Measurements from ENCODE around the gene PIN1. TPM values are rescaled to one million over a fixed set of nuclear protein-coding genes. Genes with fewer than 3 reads are reported as not detected.
"Not testable (repeated sequence)": the region's sequence is repeated elsewhere in the genome, so short reads cannot be mapped to it uniquely, and the experiment has no call there.

PIN1 gene
- total RNA-seq, 3 donors from 2014 or later (not counting 1 experiment from before 2014, with no cell fraction given): 68.3 to 82.6 (median 74.8) TPM

DNA sequence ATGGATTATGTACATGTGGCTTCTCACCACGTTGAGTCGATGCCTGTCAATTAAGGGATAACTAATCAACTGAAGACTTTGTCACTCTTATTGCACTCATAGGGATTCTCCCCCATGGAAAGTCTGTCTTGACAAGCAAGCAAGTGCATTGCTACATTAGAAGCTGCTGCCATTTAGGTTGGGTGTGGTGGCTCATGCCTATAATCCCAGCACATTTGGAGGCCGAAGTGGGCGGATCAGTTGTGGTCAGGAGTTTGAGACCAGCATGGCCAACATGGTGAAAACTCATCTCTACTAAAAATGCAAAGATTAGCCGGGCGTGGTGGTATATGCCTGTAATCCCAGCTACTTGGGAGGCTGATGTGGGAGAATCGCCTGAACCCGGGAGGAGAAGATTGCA, 48.3 kb upstream of the PIN1 start:
- ATAC-seq: no peak
- Mint-ChIP-seq H3K27ac (peak overlapping the region; percentile 93 to 95), H3K4me1 (peaks cover 12 to 43% of the 10 kb centered on the region in 2 donors), H3K36me3 (no peaks in the 10 kb centered on the region), H3K9me3 (no peaks in the 10 kb centered on the region), H3K27me3 (ENCODE audit: low read depth in 2 of 2) (no peaks in the 10 kb centered on the region), H3K4me3 (peak overlapping the region; percentile 72)
- intact Hi-C loops (cut with micrococcal nuclease): loop anchor here (5.0 kb wide), 1 partner anchor 50 kb away; the partner anchor contains the start of gene PIN1
- no peak overlapping the region for H3K4me3 ChIP-seq (ENCODE audit: low read length)
- 95% methylated on average over 8 of the region's 8 CpGs for WGBS (ENCODE audit: insufficient coverage)
- TF ChIP-seq, protein P1, sequence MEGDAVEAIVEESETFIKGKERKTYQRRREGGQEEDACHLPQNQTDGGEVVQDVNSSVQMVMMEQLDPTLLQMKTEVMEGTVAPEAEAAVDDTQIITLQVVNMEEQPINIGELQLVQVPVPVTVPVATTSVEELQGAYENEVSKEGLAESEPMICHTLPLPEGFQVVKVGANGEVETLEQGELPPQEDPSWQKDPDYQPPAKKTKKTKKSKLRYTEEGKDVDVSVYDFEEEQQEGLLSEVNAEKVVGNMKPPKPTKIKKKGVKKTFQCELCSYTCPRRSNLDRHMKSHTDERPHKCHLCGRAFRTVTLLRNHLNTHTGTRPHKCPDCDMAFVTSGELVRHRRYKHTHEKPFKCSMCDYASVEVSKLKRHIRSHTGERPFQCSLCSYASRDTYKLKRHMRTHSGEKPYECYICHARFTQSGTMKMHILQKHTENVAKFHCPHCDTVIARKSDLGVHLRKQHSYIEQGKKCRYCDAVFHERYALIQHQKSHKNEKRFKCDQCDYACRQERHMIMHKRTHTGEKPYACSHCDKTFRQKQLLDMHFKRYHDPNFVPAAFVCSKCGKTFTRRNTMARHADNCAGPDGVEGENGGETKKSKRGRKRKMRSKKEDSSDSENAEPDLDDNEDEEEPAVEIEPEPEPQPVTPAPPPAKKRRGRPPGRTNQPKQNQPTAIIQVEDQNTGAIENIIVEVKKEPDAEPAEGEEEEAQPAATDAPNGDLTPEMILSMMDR (IDR thresholded peaks at IDR 0.05): no peak
- DNase-seq: no peak
- H3K4me1 ChIP-seq (ENCODE audit: control insufficient read depth, insufficient read depth, low read length): peaks cover 21% of the 10 kb centered on the region
- no peak overlapping the region for H3K27ac ChIP-seq (ENCODE audit: low read length)
- no peaks in the 10 kb centered on the region for H3K36me3 ChIP-seq (ENCODE audit: control insufficient read depth, insufficient read depth, low read length)
- no peaks in the 10 kb centered on the region for H3K9me3 ChIP-seq (ENCODE audit: control insufficient read depth, insufficient read depth, low read length)
- no peaks in the 10 kb centered on the region for H3K27me3 ChIP-seq (ENCODE audit: control insufficient read depth, insufficient read depth, low read length)

- DNase-seq; H3K4me3 Mint-ChIP-seq; H3K36me3 Mint-ChIP-seq; H3K27ac Mint-ChIP-seq; H3K27ac ChIP-seq (ENCODE audit: low read length); H3K9me3 Mint-ChIP-seq; ATAC-seq; H3K4me3 ChIP-seq (ENCODE audit: low read length); H3K27me3 ChIP-seq (ENCODE audit: control insufficient read depth, insufficient read depth, low read length); H3K9me3 ChIP-seq (ENCODE audit: control insufficient read depth, insufficient read depth, low read length); H3K27me3 Mint-ChIP-seq (ENCODE audit: low read depth in 2 of 2); H3K36me3 ChIP-seq (ENCODE audit: control insufficient read depth, insufficient read depth, low read length): not testable (repeated sequence)
- H3K4me1 ChIP-seq (ENCODE audit: control insufficient read depth, insufficient read depth, low read length): peaks cover 28% of the 10 kb centered on the region
- 98% methylated on average over 13 of the region's 13 CpGs for WGBS (ENCODE audit: insufficient coverage)
- H3K4me1 Mint-ChIP-seq: peaks cover 18 to 55% of the 10 kb centered on the region in 2 donors
- intact Hi-C loops (cut with micrococcal nuclease): loop anchor here (5.0 kb wide), 1 partner anchor 49 kb away; the partner anchor contains the start of gene PIN1
These were observed 46.5 kb upstream of the PIN1 start for GRCh38 chr19:9788604-9789003.

DNA sequence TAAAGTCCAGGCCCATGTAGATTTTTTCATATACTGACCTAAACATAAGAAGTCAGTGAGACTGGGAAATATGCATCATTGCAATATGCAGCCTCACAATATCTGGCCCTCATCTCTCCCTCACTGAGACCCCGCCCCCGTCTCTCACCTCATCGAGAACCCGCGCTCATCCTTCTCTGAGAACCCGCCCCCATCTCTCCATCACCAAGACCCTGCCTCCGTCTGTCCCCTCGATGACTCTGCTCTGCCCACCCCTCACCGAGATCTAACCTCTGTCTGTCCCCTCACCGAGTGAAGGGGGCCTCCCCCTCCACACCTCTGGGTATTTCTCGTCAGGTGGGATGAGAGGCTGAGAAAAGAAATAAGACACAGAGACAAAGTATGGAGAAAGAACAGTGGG, 46.1 kb upstream of the PIN1 start:
- WGBS (ENCODE audit: insufficient coverage): 92% methylated on average over 9 of the region's 11 CpGs
- Histone ChIP-seq H3K36me3 (ENCODE audit: control insufficient read depth, insufficient read depth, low read length) (no peaks in the 10 kb centered on the region), H3K27ac (ENCODE audit: low read length) (no peak overlapping the region), H3K9me3 (ENCODE audit: control insufficient read depth, insufficient read depth, low read length) (no peaks in the 10 kb centered on the region), H3K27me3 (ENCODE audit: control insufficient read depth, insufficient read depth, low read length) (no peaks in the 10 kb centered on the region), H3K4me3 (ENCODE audit: low read length) (no peak overlapping the region), H3K4me1 (ENCODE audit: control insufficient read depth, insufficient read depth, low read length) (peaks cover 28% of the 10 kb centered on the region)
- no peak overlapping the region for H3K27ac Mint-ChIP-seq
- no peaks in the 10 kb centered on the region for H3K36me3 Mint-ChIP-seq
- ATAC-seq (no peak), DNase-seq (no peak)
- intact Hi-C loops (cut with micrococcal nuclease): loop anchor here (5.0 kb wide), 1 partner anchor 48 kb away; the partner anchor contains the start of gene PIN1
- H3K9me3 Mint-ChIP-seq: no peaks in the 10 kb centered on the region
- peaks cover 19 to 53% of the 10 kb centered on the region in 2 donors for H3K4me1 Mint-ChIP-seq
- no peaks in the 10 kb centered on the region for H3K27me3 Mint-ChIP-seq (ENCODE audit: low read depth in 2 of 2)
- TF ChIP-seq, protein P1 (IDR thresholded peaks at IDR 0.05): no peak
- peak overlapping the region; percentile 7 for H3K4me3 Mint-ChIP-seq

- H3K27me3 Mint-ChIP-seq (ENCODE audit: low read depth in 2 of 2); H3K27ac Mint-ChIP-seq; H3K4me3 ChIP-seq (ENCODE audit: low read length); H3K9me3 Mint-ChIP-seq; H3K27me3 ChIP-seq (ENCODE audit: control insufficient read depth, insufficient read depth, low read length); DNase-seq; ATAC-seq; H3K36me3 ChIP-seq (ENCODE audit: control insufficient read depth, insufficient read depth, low read length); H3K9me3 ChIP-seq (ENCODE audit: control insufficient read depth, insufficient read depth, low read length); H3K36me3 Mint-ChIP-seq; H3K27ac ChIP-seq (ENCODE audit: low read length): not testable (repeated sequence)
- WGBS (ENCODE audit: insufficient coverage): 81% methylated on average over 5 of the region's 5 CpGs
- intact Hi-C loops (cut with micrococcal nuclease): loop anchor here (5.0 kb wide), 1 partner anchor 48 kb away; the partner anchor contains the start of gene PIN1
- peaks cover 19 to 48% of the 10 kb centered on the region in 2 donors for H3K4me1 Mint-ChIP-seq
- H3K4me1 ChIP-seq (ENCODE audit: control insufficient read depth, insufficient read depth, low read length): peaks cover 28% of the 10 kb centered on the region
- peak overlapping the region; percentile 7 for H3K4me3 Mint-ChIP-seq
These were observed 45.5 kb upstream of the PIN1 start for GRCh38 chr19:9789579-9789978.

- peak overlapping the region; percentile 79 for H3K27ac ChIP-seq (ENCODE audit: low read length)
- H3K27ac Mint-ChIP-seq: peak overlapping the region; percentile 90 to 99
- DNase-seq; H3K27me3 Mint-ChIP-seq (ENCODE audit: low read depth in 2 of 2); H3K9me3 Mint-ChIP-seq; H3K36me3 ChIP-seq (ENCODE audit: control insufficient read depth, insufficient read depth, low read length); H3K36me3 Mint-ChIP-seq; H3K27me3 ChIP-seq (ENCODE audit: control insufficient read depth, insufficient read depth, low read length); H3K9me3 ChIP-seq (ENCODE audit: control insufficient read depth, insufficient read depth, low read length); ATAC-seq: not testable (repeated sequence)
- peaks cover 13 to 36% of the 10 kb centered on the region in 2 donors for H3K4me1 Mint-ChIP-seq
- intact Hi-C loops (cut with micrococcal nuclease): loop anchor here (10.0 kb wide), 1 partner anchor 356 kb away; the partner anchor contains the start of gene ZNF266
- peak overlapping the region; percentile 95 for H3K4me3 Mint-ChIP-seq
- H3K4me3 ChIP-seq (ENCODE audit: low read length): peak overlapping the region; percentile 38
- peaks cover 24% of the 10 kb centered on the region for H3K4me1 ChIP-seq (ENCODE audit: control insufficient read depth, insufficient read depth, low read length)
- WGBS (ENCODE audit: insufficient coverage): 94% methylated on average over 5 of the region's 6 CpGs
These were observed 44.1 kb upstream of the PIN1 start for GRCh38 chr19:9791073-9791367.

All from natural killer cell (primary cell).